ENCODE results near the gene USHBP1.

DNA sequence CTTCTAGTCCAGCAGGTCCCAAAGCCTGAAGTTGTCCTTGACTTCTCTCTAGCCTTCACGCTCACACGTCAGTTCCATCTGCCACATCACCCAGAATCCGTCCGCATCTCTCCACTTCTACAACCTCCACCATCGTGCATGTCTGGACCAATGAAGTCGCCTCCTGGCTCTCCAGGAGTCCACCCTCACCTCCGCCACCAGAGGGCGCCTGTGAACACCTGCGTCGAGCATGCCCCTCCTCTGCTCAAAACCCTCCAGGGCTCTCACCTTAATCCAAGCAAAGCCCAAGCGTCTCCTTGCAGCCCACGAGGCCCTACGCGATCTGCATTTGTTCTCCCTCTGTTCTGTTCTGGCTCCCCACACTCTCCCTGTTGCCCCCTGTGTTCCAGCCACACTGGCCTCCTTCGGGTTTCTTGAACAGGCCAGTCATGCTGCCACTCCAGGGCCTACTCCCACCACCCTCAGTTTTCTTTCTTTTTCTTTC, 3.7 kb downstream of the USHBP1 start:
- TF ChIP-seq EZH2phosphoT487 (IDR thresholded peaks at IDR 0.05; ENCODE audit: insufficient read depth, low read depth): no peak
- TF ChIP-seq EZH2 (IDR thresholded peaks at IDR 0.05; ENCODE audit: insufficient read depth, poor library complexity, severe bottlenecking): no peak
